SU-DHL-6 (cell line): Measurements from ENCODE around the gene TNFRSF1B.

Source experiments
- H2AFZ ChIP-seq: fragments of 200-600 bp; sonication (generic); 2 replicates; pipeline ENCODE4 v1.6.1; 2014; ENCODE audit warnings: low read depth, mild to moderate bottlenecking, moderate library complexity, mixed read lengths, antibody characterized with exemption, low read length; ENCODE audit not compliant: severe bottlenecking
- H3F3A ChIP-seq: fragments of 200-600 bp; shearing (Covaris generic); 2 replicates; pipeline ENCODE4 v1.6.0; 2016; ENCODE audit warnings: antibody characterized with exemption, mild to moderate bottlenecking; ENCODE audit not compliant: insufficient read depth
- H3K27ac ChIP-seq: fragments of 200-600 bp; sonication (generic); 2 replicates; pipeline ENCODE4 v1.5.1; 2016; ENCODE audit warnings: low read depth, mild to moderate bottlenecking, low read length, moderate library complexity, mixed read lengths
- H3K27me3 ChIP-seq: fragments of 200-600 bp; sonication (generic), shearing (Covaris generic); 2 replicates; pipeline ENCODE4 v1.6.0; 2014; ENCODE audit warnings: mild to moderate bottlenecking, low read length
- H3K36me3 ChIP-seq: fragments of 200-600 bp; sonication (generic); 2 replicates; pipeline ENCODE4 v1.6.1; 2014; ENCODE audit warnings: mild to moderate bottlenecking, low read length, mixed read lengths
- H3K4me2 ChIP-seq: fragments of 300-600, 200-600 bp; shearing (Covaris generic), sonication (generic); 2 replicates; pipeline ENCODE4 v1.6.0; 2014; ENCODE audit warnings: low read length, low read depth, mild to moderate bottlenecking; ENCODE audit not compliant: poor library complexity, severe bottlenecking
- H3K4me3 ChIP-seq: fragments of 200-600 bp; sonication (generic); 2 replicates; pipeline ENCODE4 v1.5.1; 2014; ENCODE audit warnings: antibody characterized with exemption, low read length, mild to moderate bottlenecking, mixed read lengths; ENCODE audit not compliant: insufficient read depth, poor library complexity, severe bottlenecking
- H3K79me2 ChIP-seq: fragments of 200-600 bp; sonication (generic); 2 replicates; pipeline ENCODE4 v1.6.1; 2014; ENCODE audit warnings: mild to moderate bottlenecking, low read length, moderate library complexity; ENCODE audit not compliant: insufficient read depth
- H3K9ac ChIP-seq: fragments of 200-600 bp; sonication (generic); 2 replicates; pipeline ENCODE4 v1.7.0; 2014; ENCODE audit warnings: mild to moderate bottlenecking, low read length
- H3K9me2 ChIP-seq: fragments of 200-600 bp; sonication (generic); replicated peaks from 2 replicates; pipeline ENCODE4 v1.6.1; 2014; ENCODE audit warnings: low read length; ENCODE audit not compliant: insufficient read depth
- H3K9me3 ChIP-seq: fragments of 200-600 bp; sonication (generic); 2 replicates; pipeline ENCODE4 v1.6.1; 2014; ENCODE audit warnings: low read length, mixed read lengths; ENCODE audit not compliant: insufficient read depth
- H4K20me1 ChIP-seq: fragments of 200-600 bp; sonication (generic); 2 replicates; pipeline ENCODE4 v1.6.1; 2014; ENCODE audit warnings: low read depth, mild to moderate bottlenecking, antibody characterized with exemption, low read length, moderate library complexity, mixed read lengths
- CTCF ChIP-seq: fragments of 200-600 bp; sonication (generic); IDR thresholded peaks from one replicate; pipeline ENCODE4 v1.5.1; 2017; ENCODE audit warnings: antibody characterized with exemption, mild to moderate bottlenecking, low read length, moderate library complexity; ENCODE audit not compliant: insufficient read depth, poor library complexity, severe bottlenecking
- EZH2phosphoT487 ChIP-seq: fragments of 200-600 bp; sonication (generic), shearing (Covaris generic); conservative IDR thresholded peaks from 2 replicates; pipeline ENCODE4 v1.6.1; 2018; ENCODE audit warnings: mild to moderate bottlenecking, antibody characterized with exemption, low read length, moderate library complexity, mixed read lengths

Gene TNFRSF1B

GRCh38 chr1:12166834-12167492 lies at the start of gene TNFRSF1B:
Gene TNFRSF1B, plus strand, starts transcription at chr1:12166991. Its CDS starts 101 bp downstream, at chr1:12167092.
- Histone ChIP-seq H3K79me2 (no peaks in the 10 kb centered on the region), H4K20me1 (no peaks in the 10 kb centered on the region), H3K9me3 (no peaks in the 10 kb centered on the region), H2AFZ (no peak within 1 kb of the TSS), H3F3A (no peaks in the 10 kb centered on the region), H3K9ac (no peak within 1 kb of the TSS), H3K4me2 (no peak within 1 kb of the TSS), H3K4me3 (no peak within 1 kb of the TSS), H3K27ac (no peak within 1 kb of the TSS), H3K36me3 (no peaks in the 10 kb centered on the region), H3K27me3 (no peaks in the 10 kb centered on the region), H3K9me2 (no peaks in the 10 kb centered on the region)
- no peak for TF ChIP-seq EZH2phosphoT487
- no peak for TF ChIP-seq CTCF

GRCh38 chr1:12121212-12122003 lies 45.4 kb upstream of the TNFRSF1B start:
- no peaks in the 10 kb centered on the region for H3K79me2 ChIP-seq
- H3F3A ChIP-seq = no peaks in the 10 kb centered on the region
- H3K9ac ChIP-seq = no peak overlapping the region
- H3K36me3 ChIP-seq = no peaks in the 10 kb centered on the region
- no peak overlapping the region for H3K4me2 ChIP-seq
- TF ChIP-seq EZH2phosphoT487 (no peak), CTCF (no peak)
- no peak overlapping the region for H3K27ac ChIP-seq
- H3K4me3 ChIP-seq = no peak overlapping the region
- no peaks in the 10 kb centered on the region for H4K20me1 ChIP-seq
- H2AFZ ChIP-seq = no peak overlapping the region
- no peaks in the 10 kb centered on the region for H3K9me2 ChIP-seq
- H3K27me3 ChIP-seq = no peaks in the 10 kb centered on the region
- no peaks in the 10 kb centered on the region for H3K9me3 ChIP-seq

- Histone ChIP-seq H3K79me2 (no peaks in the 10 kb centered on the region), H3K9ac (no peak overlapping the region), H3K9me3 (no peaks in the 10 kb centered on the region), H3K36me3 (no peaks in the 10 kb centered on the region), H3K4me3 (no peak overlapping the region), H3F3A (no peaks in the 10 kb centered on the region), H3K4me2 (no peak overlapping the region), H4K20me1 (no peaks in the 10 kb centered on the region), H3K27ac (no peak overlapping the region), H3K27me3 (no peaks in the 10 kb centered on the region), H3K9me2 (no peaks in the 10 kb centered on the region), H2AFZ (no peak overlapping the region)
- TF ChIP-seq CTCF (no peak), EZH2phosphoT487 (no peak)
Observed at GRCh38 chr1:12123172-12123571, 43.6 kb upstream of the TNFRSF1B start.
